NCI-H146 treated with DMSO at 0.1 percent for 48 hours (cell line): ENCODE measurements around the gene CCM2.
"Not testable (repeated sequence)": the region's sequence is repeated elsewhere in the genome, so short reads cannot be mapped to it uniquely, and the experiment has no call there.

Source experiments
- DNase-seq: peaks from one replicate; lab custom pipeline; 2025; ENCODE audit not compliant: unreplicated experiment; lab: John Stamatoyannopoulos, UW

The CCM2 gene

DNA sequence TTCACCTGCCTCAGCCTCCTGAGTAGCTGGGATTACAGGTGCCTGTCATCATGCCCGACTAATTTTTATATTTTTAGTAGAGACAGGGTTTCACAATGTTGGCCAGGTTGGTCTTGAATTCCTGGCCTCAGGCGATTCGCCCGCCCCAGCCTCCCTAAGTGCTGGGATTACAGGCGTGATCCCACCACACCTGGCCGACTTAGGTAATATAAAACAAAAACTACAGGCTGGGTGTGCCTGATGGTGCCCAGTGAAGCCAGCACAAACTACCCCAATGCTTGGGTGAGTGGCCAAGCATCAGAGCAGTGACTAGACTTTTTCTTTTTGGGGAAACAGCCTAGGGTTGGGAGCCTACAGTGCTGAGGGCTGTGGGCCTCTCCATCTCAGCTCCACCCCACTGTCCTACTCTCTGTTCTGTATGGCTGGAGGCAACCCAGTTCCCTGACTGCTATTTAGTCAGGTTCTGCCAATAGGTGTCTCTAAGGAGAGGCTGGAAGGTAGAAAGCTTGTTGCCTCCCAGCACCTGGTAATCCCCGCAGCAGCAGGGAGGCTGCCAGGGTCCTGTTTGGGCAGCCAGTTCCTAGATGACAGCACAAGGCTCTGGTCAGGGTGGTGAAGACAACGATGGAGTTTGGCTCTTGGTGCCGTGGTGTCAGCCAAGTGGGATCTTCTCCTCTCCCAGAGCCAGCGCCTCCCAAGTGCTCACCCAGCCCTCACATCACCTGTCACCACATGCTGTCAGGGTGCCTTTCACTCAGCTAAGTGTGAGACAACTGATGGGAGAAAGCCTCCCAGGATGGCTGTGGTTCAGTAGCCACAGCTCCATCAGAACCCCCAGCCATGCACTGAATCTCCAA lies 99.2 kb downstream of the CCM2 start:
- DNase-seq = no peak

GRCh38 chr7:45099891-45100760 lies 100.1 kb downstream of the CCM2 start:
- DNase-seq = no peak

- DNase-seq = no peak
These were observed 100.9 kb downstream of the CCM2 start for GRCh38 chr7:45100761-45101480.

DNA sequence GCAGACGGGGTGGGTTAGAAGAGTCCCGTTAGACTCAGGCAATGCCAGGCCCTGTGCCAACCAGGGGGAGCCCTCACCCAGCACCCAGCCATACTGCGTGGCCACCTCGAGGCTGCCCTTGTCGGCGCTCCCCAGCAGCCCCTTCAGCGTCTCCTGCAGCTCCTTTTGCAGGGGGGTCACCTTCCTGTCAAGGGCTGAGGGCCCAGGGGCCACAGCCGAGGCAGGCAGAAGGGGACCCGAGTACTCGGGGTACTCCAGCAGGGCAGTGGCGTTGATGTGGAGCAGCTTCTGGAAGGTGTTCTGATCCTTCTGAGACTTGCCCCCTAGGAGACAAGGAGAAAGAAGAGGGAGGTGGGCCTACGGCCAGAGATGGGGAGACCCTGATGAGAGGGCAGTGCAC lies 101.7 kb downstream of the CCM2 start:
- DNase-seq = no peak

DNA sequence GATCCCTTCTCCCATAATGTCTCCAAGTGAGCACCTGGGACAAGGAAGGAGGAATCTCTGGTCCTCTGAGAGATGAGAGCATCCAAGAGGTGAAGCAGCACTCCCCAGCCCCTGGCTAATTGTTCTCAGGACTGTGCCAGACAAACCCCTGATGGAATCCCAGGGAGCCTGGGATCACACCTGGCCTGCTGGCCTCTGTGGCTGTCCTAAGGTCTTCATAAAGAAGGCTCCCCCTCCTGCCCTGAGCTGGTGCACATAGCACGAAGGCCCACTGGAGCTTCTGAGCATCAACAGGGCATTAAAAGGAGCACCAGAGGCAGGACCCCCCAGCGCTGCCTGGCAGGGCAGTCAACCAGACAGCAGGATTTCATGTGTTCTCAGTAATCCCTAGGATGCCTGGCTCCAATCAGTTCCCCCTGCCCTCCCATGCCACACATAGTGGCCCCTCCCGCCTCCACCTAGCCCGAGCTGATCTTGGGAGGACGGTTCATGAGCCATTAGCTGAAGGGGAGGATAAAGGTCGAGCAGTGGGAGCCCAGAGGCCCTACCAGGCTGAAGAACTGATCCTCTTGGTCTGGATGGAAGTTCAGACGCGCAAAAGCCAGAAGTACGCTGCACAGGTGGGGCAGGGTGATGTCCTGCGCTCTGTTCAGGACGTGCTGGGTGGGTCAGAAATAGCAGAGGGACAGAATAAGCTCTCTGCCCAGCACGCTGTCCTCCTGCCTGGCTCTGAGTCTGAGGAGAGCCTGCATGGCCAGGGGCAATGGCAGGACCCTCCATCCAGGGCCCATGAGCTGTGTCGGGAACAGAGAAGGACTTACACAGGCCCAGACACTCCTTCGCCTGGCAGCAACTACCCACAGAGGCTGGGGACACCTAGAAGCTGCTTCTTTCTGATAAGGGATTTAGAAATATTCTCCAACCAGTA lies 103.0 kb downstream of the CCM2 start:
- DNase-seq = no peak

DNA sequence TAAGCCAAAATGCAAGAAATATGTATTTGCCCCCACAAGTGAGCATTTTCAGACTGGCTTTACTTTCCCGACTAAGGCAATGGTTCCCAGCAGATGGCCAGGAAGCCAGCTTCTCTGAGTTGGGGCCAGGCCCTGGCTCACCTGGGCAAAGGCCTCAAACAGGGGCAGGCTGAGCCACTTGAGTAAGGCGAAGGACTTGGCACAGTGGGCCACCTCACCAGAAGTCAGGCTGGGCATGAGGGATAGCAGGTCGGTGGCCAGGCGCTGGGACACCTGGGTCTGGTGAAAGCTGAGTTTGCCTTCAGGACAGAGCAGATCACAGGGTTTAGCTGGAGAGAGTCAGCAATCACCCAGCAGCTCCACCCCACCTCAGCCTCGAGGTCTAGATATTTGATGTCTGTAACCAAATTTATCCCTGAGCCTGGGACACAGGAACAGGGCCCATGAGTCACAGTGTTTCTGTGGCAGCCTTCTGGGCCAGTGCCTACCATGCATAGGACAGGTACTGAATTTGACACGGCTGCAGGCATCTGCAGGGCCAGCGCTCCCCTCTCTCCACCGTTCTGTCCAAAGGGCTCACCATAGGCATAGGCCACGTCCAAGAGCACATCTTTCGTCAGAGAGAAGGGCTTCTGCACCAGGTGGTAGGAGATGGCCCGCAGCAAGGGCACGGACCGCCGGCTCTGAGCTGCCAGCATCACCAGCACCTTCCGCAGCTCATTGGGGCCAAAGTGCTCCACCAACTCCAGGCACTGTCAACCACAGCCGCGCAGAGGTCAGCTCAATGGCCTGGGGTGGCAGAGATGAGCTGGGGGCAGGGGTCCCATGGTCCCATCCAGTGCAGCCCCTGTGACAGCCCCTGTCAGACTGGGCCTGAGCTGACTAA lies 104.2 kb downstream of the CCM2 start:
- DNase-seq = no peak

DNA sequence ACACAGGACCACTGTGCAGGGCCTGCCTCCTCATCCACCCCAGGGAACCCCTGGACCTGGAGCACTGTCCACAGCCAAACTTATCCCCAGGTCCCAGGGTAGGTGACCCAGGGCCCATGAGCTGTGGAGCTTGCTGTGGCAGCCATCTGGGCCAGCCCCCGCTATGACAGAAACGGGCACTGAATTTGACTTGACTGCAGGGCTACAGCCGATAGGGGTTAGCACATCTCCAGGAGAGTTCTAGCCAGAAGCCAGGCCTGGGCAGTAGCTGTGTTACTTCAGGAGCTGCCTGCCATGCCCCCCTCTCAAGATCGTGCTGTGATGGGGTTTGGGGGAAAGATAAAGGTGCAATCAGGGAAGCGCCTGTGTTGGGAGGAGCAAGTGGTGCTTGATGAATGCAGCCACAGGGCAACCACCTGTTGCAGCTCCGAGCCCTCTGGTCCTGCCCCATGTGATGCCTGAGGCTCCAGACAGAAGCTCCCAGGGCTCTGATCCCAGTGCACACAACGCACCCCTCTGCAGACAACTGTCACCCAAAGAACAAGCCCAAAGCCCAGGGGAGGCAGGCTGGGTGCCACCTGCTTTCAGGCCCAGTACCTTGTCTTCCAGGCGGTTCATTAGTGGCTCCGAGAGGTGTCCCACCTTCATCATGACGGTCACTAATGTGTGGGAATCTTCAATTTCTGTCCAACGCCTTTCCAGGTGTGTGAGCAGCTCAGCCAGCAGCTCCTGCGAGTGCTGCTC lies 105.0 kb downstream of the CCM2 start:
- DNase-seq = no peak

DNA sequence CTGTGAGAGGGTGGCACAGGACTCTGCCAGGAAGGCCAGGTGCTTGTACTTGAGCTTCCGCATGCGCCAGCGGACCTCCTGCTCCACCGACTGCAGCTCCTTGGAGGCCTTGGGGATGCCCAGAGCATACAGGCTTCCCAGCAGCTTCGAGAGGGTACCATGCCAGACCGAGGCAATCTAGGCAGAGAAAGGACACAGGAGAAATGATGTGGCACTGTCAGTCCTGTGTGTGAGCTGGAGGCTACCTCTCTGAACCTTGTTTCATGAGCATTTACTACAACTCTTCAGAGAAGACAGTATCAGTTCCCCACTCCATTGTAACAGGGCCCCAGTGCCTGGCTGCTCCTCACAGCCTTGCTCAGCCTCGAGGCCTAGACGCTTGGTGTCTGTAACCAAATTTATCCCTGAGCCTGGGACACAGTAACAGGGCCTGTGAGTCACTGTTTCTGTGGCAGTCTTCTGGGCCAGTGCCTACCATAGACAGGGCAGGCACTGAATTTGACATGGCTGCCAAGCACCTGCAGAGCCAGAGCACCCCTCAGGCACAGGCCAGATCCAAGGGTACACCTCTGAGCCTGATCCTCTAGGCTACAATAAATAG lies 105.7 kb downstream of the CCM2 start:
- DNase-seq = no peak

DNA sequence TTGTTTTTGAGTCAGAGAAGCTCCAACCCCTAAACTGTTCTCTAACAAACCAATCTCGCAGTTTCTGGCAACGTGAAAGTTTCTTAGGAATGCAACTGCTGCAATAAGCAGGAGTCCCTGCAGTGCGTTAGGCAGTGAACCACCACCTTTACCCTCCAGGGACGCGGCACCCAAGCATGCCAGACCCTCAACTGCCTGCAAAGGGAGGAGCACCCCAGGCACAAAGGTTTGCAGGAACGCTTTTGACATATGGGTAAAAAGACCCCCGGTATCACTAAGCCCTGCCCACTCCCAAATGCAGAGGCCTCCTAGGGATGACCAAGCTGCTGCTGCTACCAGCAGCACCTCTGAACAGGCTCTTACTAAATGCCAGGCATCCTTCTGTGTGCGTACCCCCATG lies 106.8 kb downstream of the CCM2 start:
- no peak for DNase-seq

DNA sequence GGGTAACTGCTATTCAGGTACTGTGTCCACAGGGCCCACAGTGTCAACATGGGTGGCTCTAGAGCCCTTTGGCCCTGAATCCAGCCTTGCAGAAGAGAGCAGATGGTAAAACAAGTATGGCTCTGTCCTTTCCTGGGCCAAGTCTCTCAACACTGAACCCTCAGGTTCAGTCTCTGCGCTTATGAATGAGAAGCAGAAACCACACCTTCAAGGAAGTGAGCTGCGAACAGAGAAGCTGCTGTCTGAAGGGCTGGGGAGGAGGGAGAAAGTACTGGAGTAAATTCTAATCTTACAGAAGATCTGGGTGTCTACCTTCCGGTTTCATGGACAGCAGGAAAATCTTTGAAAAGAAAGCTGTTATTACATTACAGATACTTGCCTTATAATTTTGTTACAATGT lies 107.4 kb downstream of the CCM2 start:
- no peak for DNase-seq

DNA sequence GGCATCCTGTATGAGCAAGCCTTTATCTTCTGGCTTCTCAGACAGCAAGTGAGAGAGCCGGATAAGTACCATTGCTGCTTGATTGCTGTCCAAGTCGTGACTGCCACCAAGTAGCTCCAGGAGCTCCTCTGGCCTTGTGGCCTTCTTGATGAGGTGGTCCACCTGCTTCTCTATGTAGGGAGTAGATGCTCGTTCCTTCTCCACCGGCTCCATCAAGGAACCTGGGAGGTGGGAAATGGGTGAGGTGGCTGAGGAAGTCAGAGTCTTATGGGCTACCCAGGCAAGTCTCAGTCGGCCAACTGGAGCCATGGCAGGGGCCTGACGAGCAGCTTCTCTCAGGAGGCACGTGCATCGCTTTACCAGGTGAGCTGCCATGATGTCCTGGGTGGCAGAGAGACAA lies 108.9 kb downstream of the CCM2 start:
- DNase-seq = no peak

DNA sequence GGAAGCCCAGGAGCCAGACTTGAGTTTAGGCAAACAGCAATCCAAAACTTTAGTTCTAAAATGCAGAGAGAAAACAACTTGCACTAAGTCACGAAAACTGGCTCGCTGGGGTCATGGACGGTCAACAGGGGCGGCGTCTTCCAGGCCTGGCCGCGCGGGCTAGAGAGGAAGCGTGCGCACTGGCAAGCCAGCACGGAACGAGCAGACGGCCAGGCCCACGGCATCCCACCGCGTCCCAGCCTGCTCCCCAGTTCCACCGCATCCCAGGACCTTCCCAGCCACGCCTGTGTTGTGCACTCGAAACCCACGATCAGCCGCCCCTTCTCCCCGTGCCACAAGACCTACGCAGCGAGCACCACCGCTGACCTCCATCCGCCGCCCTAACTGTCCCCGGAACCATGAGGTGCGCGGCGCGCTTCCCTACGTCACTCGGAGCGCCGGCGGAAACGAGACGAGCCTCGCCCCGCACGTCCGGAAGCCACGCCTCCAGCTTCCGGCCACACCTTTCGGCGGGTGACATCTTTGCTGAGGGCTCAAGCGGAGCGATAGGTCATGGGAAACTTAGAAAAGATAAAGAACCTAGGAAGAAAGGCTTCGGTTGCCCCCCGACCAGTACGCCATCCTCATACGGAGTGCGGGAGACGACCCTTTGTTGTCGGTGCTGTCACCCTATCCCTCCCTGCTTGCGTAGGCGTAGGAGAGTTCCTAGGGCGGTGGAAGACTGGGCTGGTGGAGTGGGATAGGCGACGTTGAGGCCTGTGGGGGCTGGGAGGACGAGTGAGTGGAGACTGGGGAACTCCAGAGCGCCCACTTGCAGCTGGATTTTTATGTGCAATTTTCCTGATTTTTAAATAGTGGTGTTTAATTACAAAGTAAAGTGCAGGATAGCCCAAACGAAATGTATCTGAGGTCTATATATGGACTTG lies 111.6 kb downstream of the CCM2 start, which contains the start of gene TBRG4:
Gene TBRG4 (minus strand): TSS at position 400 of the 926 bp plus-strand sequence. CDS start 2,460 bp downstream, outside the sequence.
- DNase-seq = peak; percentile 93

DNA sequence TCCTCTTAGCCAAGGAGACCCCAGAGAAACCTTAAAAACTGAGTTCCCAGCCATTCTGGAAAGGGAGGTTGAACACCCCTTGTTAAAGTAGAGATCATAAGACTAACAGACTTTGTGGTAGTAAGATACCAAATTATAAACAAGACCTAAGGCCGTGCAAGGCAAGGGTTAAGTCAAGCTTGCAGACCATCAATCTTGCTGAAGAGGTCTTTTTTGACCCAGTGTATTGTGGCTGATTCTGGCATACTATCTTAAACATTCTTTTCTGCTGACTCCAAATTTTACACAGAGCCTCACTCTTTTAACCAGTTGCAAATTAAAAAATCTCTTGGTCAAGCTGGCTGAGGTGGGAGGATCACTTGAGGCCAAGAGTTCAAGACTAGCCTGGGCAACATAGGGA lies 112.6 kb downstream of the CCM2 start:
- no peak for DNase-seq

DNA sequence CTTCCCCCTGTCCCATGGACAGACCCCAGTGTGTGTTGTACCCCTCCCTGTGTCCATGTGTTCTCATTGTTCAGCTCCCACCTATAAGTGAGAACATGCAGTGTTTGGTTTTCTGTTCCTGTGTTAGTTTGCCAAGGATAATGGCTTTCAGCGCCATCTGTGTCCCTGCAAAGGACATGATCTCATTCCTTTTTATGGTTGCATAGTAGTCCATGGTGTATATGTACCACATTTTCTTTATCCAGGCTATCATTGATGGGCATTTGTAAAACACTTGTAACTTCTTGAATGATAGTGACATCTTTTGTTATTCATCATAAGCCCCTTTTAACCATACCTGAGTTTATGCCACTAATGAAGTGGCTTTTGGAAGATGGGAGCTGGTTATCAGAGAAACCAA lies 114.3 kb downstream of the CCM2 start:
- DNase-seq = not testable (repeated sequence)

- DNase-seq = no peak
These were observed 114.9 kb downstream of the CCM2 start for GRCh38 chr7:45114926-45115325.

GRCh38 chr7:45116048-45116447 lies 116.0 kb downstream of the CCM2 start:
- DNase-seq = no peak

GRCh38 chr7:45117582-45117981 lies 117.6 kb downstream of the CCM2 start:
- no peak for DNase-seq
